Heart right ventricle (tissue), 16 donors: Measurements from ENCODE around the gene EME1. TPM values are rescaled to one million over a fixed set of nuclear protein-coding genes. Genes with fewer than 3 reads are reported as not detected.
A peak's percentile ranks its signal among the peaks of the same experiment; 100 is the strongest.

ENCODE experiments used
- ATAC-seq, 8 donors: fragments of 200-7000 bp; cut with Tn5 transposase; one replicate each; pipeline ENCODE4 v1.9.1; 2020; ENCODE audit warnings: mild to moderate bottlenecking in 8 of 8, moderate library complexity in 8 of 8, moderate number of reproducible peaks in 1 of 8
- DNase-seq, 2 donors: peaks; one replicate each; pipeline ENCODE4 v3.0.0-alpha.2; 2020
- H3K27ac ChIP-seq, 10 donors: fragments of 200-600 bp; sonication (generic) in 2 of 10; one replicate each; pipeline versions ENCODE4 v1.5.0 to v1.8.0; 2020 to 2022; ENCODE audit warnings: mild to moderate bottlenecking in 3 of 10
- H3K27me3 ChIP-seq, 7 donors: fragments of 200-600 bp; one replicate each; pipeline ENCODE4 v1.8.0; 2021 to 2022; ENCODE audit warnings: mild to moderate bottlenecking in 2 of 7
- H3K36me3 ChIP-seq, 9 donors: fragments of 200-600 bp; sonication (generic) in 1 of 9; one replicate each; pipeline versions ENCODE4 v1.5.0 to v1.8.0; 2020 to 2022; ENCODE audit warnings: mild to moderate bottlenecking in 2 of 9
- H3K4me1 ChIP-seq, 9 donors: fragments of 200-600 bp; sonication (generic) in 1 of 9; one replicate each; pipeline versions ENCODE4 v1.5.0 to v1.8.0; 2020 to 2022; ENCODE audit warnings: mild to moderate bottlenecking in 4 of 9
- H3K4me3 ChIP-seq, 10 donors: fragments of 200-600 bp; sonication (generic) in 2 of 10; one replicate each; pipeline versions ENCODE4 v1.5.0 to v1.8.0; 2020 to 2022; ENCODE audit warnings: mild to moderate bottlenecking in 7 of 10, moderate library complexity in 2 of 10
- H3K9me3 ChIP-seq, 11 donors: fragments of 200-600 bp in 10 of 11; sonication (generic) in 2 of 11; one replicate each; pipeline versions ENCODE4 v1.5.0 to v1.8.0; 2013 to 2022; ENCODE audit warnings: mild to moderate bottlenecking in 2 of 11, control low read depth in 1 of 11, moderate library complexity in 1 of 11
- WGBS, 2 donors: extraction: QIAGEN DNeasy Blood & Tissue Kit; methylation state at CpG; one replicate each; pipeline ENCODE4 v1.1.7; 2013; ENCODE audit warnings: inconsistent platforms in 1 of 2; 5-methylcytosine and 5-hydroxymethylcytosine counted together
- intact Hi-C, 10 donors: fragments of 100-400 bp; cut with DNase I; formaldehyde crosslinking; loops; one replicate each; pipeline versions ENCODE4 v1.11.1 to v1.14.2; 2022
- polyA plus RNA-seq, 2 donors: library from polyadenylated mRNA; stranded (reverse); fragments of 200-250 nt; gene quantifications; one replicate each; pipeline ENCODE4 v1.2.3, GENCODE V29; 2013
- total RNA-seq, 10 donors: library from RNA; stranded (reverse); fragmentation: NEBNext Ultra II Directional in 3 of 10; extraction: Animal tissue kit (Norgen Biotek cat#: 25700) in 3 of 10; gene quantifications; one replicate each; pipeline versions ENCODE4 v1.2.1 to v1.2.4, GENCODE V29; 2021 to 2023
- TF ChIP-seq, protein P1 (sequence below), 9 donors: fragments of 200-600 bp; sonication (generic) in 2 of 9; IDR thresholded peaks; one replicate each; pipeline versions ENCODE4 v1.5.0 to v1.8.0; 2021 to 2022; ENCODE audit warnings: antibody characterized with exemption in 9 of 9, mild to moderate bottlenecking in 5 of 9, moderate library complexity in 1 of 9
- donor health status: Arrhythmogenic right ventricular cardiomyopathy.
- donor health status: ischemic (EF 13 %, LVEDD 7.1; RV severe dilation, severe dysfunction).
- donor health status: healthy with polysubstance abuse.
- donor health status: DM: no; HTN: yes; CAD: no.
- donor health status: DM: no; HTN: no; CAD: no.
- donor health status: ischemic (EF 25% LVEDD 6.9; RV normal size, moderate dysfunction).
- donor health status: ischemic (EF 25% LVEDD 5.7; RV mildly dilated, moderate dysfunction).
- donor health status: healthy.
- donor health status: DM: yes; HTN: yes; CAD: no.
- donor health status: Ischemic cardiomyopathy.
- donor health status: ischemic (EF 35%, LVEDD 5.7; RV mildly dilated, moderate dysfunction).
- donor health status: nonischemic (EF 11% LVEDD 7.7; RV severe dilation, severe dysfunction).
- donor health status: DM: yes; HTN: yes; CAD: no.
- donor health status: PGD.
- donor health status: ischemic (EF 29% LVEDD 5.4; RV normal size, mild dysfunction).
- donor health status: nonischemic (EF 23%, LVEDD 6.1; RV moderate dilation, normal function).

Gene EME1
- total and polyA plus RNA-seq, 12 donors = 0.20 to 1.8 (median 0.54) TPM

DNA sequence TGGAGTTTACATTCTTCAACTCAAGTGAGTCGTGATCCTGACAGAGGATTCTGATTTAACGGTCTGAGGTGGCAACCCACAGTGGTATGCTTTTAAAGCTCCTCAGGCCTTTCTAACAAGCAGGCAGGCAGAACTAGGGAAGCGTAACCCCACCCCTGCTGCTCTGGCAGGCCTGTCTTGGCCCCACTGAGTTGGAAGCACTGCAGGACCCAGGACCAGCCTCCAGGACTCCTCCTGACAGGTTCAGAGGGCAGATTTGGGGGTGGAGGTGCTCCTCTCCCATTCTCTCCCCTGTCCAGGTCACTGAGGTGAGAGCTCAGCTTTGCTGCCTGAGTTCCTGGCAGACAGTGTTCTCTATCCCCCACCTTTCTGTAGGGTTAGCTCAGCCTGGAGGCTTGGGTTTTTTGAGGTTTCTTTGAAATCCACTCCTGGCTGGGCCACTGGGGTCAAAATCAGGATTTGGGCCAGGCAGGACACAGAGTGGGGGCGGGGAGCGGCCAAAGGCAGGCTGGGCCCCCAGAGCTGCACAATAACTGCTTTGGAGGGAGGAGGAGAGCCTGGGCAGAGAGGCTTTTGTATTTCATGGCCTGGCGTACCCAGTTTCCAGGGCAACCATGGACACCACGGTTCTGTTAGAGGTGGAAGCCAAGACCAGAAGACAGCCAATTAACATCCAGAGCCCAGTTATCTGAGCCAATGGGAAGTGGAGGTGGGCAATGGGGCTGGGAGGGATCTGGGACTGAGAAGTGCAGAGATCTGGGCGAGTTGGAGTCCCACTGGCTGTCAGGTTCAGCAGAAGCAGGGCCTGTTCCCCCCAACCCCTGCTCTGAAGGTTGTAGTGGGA lies 9.6 kb upstream of the EME1 start:
- TF ChIP-seq, protein P1, sequence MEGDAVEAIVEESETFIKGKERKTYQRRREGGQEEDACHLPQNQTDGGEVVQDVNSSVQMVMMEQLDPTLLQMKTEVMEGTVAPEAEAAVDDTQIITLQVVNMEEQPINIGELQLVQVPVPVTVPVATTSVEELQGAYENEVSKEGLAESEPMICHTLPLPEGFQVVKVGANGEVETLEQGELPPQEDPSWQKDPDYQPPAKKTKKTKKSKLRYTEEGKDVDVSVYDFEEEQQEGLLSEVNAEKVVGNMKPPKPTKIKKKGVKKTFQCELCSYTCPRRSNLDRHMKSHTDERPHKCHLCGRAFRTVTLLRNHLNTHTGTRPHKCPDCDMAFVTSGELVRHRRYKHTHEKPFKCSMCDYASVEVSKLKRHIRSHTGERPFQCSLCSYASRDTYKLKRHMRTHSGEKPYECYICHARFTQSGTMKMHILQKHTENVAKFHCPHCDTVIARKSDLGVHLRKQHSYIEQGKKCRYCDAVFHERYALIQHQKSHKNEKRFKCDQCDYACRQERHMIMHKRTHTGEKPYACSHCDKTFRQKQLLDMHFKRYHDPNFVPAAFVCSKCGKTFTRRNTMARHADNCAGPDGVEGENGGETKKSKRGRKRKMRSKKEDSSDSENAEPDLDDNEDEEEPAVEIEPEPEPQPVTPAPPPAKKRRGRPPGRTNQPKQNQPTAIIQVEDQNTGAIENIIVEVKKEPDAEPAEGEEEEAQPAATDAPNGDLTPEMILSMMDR (IDR thresholded peaks at IDR 0.05) = no peak
- intact Hi-C loops = loop anchor here in 2 of 10 donors (10.0 kb wide), 2 partner anchors 101 to 111 kb away; partner anchors contain the start of genes CHAD (in 1 of the 2) and RSAD1 (in 1 of the 2)
- H3K4me3 ChIP-seq = no peak overlapping the region
- WGBS, 2 donors = 60 to 64% methylated on average over 8 of the region's 8 CpGs
- no peaks in the 10 kb centered on the region for H3K27me3 ChIP-seq
- ATAC-seq = peak in 2 of 8 donors; percentile 2 to 3
- H3K27ac ChIP-seq = no peak overlapping the region
- peaks cover 0 to 69% (median 39%) of the 10 kb centered on the region in 9 donors for H3K36me3 ChIP-seq
- DNase-seq = no peak
- peaks cover 0 to 44% (median 10%) of the 10 kb centered on the region in 9 donors for H3K4me1 ChIP-seq
- H3K9me3 ChIP-seq = no peaks in the 10 kb centered on the region

DNA sequence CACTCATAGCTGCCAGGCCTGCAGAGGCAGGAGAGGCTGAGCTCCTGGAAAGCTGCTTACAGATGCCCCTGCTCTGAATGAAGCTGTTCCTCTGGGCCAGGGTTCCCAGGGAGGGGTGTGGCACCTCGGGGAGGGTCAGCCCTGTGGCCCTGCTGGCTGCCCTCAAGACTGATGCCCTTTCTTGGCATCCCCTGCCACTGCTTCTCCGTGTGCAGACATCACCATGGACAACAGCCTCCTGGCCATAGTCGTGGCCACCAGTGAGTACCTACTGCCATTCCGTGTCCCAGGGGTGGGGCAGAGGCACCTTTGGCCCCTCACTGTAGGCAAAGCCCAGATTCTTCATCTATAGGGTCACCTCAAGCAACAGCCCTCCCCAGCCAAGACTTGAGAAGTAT lies 9.0 kb upstream of the EME1 start:
- intact Hi-C loops = loop anchor here in 2 of 10 donors (10.0 kb wide), 2 partner anchors 101 to 111 kb away; partner anchors contain the start of genes CHAD (in 1 of the 2) and RSAD1 (in 1 of the 2)
- Histone ChIP-seq H3K4me1 (peaks cover 0 to 39% (median 7%) of the 10 kb centered on the region in 9 donors), H3K27me3 (no peaks in the 10 kb centered on the region), H3K36me3 (peaks cover 0 to 69% (median 39%) of the 10 kb centered on the region in 9 donors), H3K27ac (no peak overlapping the region), H3K4me3 (no peak overlapping the region), H3K9me3 (no peaks in the 10 kb centered on the region)
- WGBS, 2 donors = 62 to 63% methylated on average over 4 of the region's 4 CpGs
- DNase-seq (no peak), ATAC-seq (peak in 1 of 8 donors; percentile 2)
- TF ChIP-seq, protein P1 (IDR thresholded peaks at IDR 0.05) = no peak

DNA sequence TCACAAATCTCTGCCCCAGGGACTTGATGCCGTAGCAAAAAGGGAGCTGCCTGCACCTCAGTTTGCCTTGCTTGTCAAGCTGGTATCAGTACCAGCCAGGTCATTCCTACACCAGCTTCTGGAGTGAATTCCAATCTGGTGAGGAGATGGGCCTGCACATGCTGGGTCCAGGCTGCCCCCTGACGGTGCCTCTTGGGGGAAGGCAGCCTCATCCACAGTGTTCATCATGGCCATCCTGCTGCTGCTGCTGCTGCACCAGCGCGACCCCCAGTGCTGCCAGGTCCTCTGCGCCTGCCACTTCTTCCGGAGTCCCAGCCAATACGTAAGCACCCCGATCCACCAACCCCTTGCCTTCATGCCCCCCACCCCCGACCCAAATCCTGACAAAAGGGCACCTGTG lies 8.3 kb upstream of the EME1 start:
- Histone ChIP-seq H3K4me1 (peaks cover 0 to 36% (median 6%) of the 10 kb centered on the region in 9 donors), H3K27ac (no peak overlapping the region), H3K27me3 (no peaks in the 10 kb centered on the region), H3K9me3 (no peaks in the 10 kb centered on the region), H3K4me3 (no peak overlapping the region), H3K36me3 (peaks cover 0 to 69% (median 43%) of the 10 kb centered on the region in 9 donors)
- intact Hi-C loops = loop anchor here in 2 of 10 donors (10.0 kb wide), 2 partner anchors 100 to 110 kb away; partner anchors contain the start of genes CHAD (in 1 of the 2) and RSAD1 (in 1 of the 2)
- TF ChIP-seq, protein P1 (IDR thresholded peaks at IDR 0.05) = no peak
- ATAC-seq = peak in 2 of 8 donors; percentile 17 to 20
- DNase-seq = no peak
- 70 to 73% methylated on average over 9 of the region's 9 CpGs for WGBS, 2 donors

DNA sequence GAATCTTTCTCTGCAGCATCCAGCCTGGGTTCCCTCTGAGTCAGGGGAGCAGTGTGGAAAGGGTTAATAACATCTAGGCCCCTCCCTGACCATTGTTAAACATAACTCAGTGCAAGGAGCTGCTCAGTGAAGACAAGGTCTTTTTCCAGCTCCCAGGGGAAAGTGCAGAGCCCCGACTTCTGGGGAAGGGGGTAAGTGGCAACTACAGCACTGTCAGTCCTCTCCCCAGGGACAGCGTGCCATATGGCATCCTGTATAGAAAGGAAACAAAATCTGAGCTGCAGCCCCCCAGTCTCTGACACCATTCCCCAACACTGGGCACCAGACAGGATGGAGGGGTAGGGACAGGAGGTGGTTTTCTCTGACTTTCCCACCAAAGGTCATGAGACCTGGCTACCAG lies 7.9 kb upstream of the EME1 start:
- ATAC-seq (no peak), DNase-seq (no peak)
- Histone ChIP-seq H3K36me3 (peaks cover 0 to 69% (median 43%) of the 10 kb centered on the region in 9 donors), H3K27me3 (no peaks in the 10 kb centered on the region), H3K4me1 (peaks cover 0 to 36% (median 6%) of the 10 kb centered on the region in 9 donors), H3K9me3 (no peaks in the 10 kb centered on the region), H3K27ac (no peak overlapping the region), H3K4me3 (no peak overlapping the region)
- intact Hi-C loops = loop anchor here in 2 of 10 donors (10.0 kb wide), 2 partner anchors 100 to 110 kb away; partner anchors contain the start of genes CHAD (in 1 of the 2) and RSAD1 (in 1 of the 2)
- WGBS, 2 donors = 56 to 64% methylated on average over 2 of the region's 2 CpGs
- TF ChIP-seq, protein P1 (IDR thresholded peaks at IDR 0.05) = no peak
